Subcutaneous abdominal adipose tissue (tissue), 5 donors: ENCODE results near the gene ANOS1.
"Not testable (repeated sequence)": the region's sequence is repeated elsewhere in the genome, so short reads cannot be mapped to it uniquely, and the experiment has no call there.

ENCODE experiments used
- H3K27ac ChIP-seq: one replicate; pipeline ENCODE4 v1.7.0; 2013; ENCODE audit warnings: low read depth, mild to moderate bottlenecking, inconsistent platforms, low read length, moderate library complexity
- H3K27me3 ChIP-seq, 5 donors: one replicate each; pipeline ENCODE4 v1.7.0; 2013; ENCODE audit warnings: low read length in 5 of 5, inconsistent platforms in 1 of 5; ENCODE audit not compliant: control insufficient read depth in 5 of 5, insufficient read depth in 4 of 5
- H3K36me3 ChIP-seq, 5 donors: one replicate each; pipeline ENCODE4 v1.7.0; 2013; ENCODE audit warnings: low read length in 5 of 5; ENCODE audit not compliant: control insufficient read depth in 5 of 5, insufficient read depth in 5 of 5
- H3K4me1 ChIP-seq, 5 donors: one replicate each; pipeline ENCODE4 v1.7.0; 2013; ENCODE audit warnings: low read length in 5 of 5, mild to moderate bottlenecking in 3 of 5, moderate library complexity in 1 of 5; ENCODE audit not compliant: control insufficient read depth in 5 of 5, insufficient read depth in 5 of 5
- H3K4me3 ChIP-seq, 5 donors: one replicate each; pipeline ENCODE4 v1.7.0; 2013; ENCODE audit warnings: low read length in 5 of 5, low read depth in 1 of 5
- H3K9ac ChIP-seq, 5 donors: one replicate each; pipeline ENCODE4 v1.7.0; 2013; ENCODE audit warnings: low read length in 5 of 5, mild to moderate bottlenecking in 4 of 5, moderate library complexity in 3 of 5
- H3K9me3 ChIP-seq, 5 donors: one replicate each; pipeline ENCODE4 v1.7.0; 2013; ENCODE audit warnings: low read length in 5 of 5; ENCODE audit not compliant: control insufficient read depth in 5 of 5
- donor health status: healthy.
- donor health status: healthy.
- donor health status: healthy.
- donor health status: healthy.
- donor health status: healthy.

The ANOS1 gene

GRCh38 chrX:8495036-8495435 lies 236.9 kb downstream of the ANOS1 start:
- H3K4me1 ChIP-seq, H3K36me3 ChIP-seq, H3K9ac ChIP-seq, H3K27ac ChIP-seq, H3K9me3 ChIP-seq, H3K27me3 ChIP-seq, H3K4me3 ChIP-seq: not testable (repeated sequence)

GRCh38 chrX:8484360-8484949 lies 247.5 kb downstream of the ANOS1 start:
- no peak overlapping the region for H3K4me3 ChIP-seq
- H3K36me3 ChIP-seq: no peaks in the 10 kb centered on the region
- H3K27ac ChIP-seq: no peak overlapping the region
- no peak overlapping the region for H3K9ac ChIP-seq
- no peaks in the 10 kb centered on the region for H3K4me1 ChIP-seq
- no peaks in the 10 kb centered on the region for H3K27me3 ChIP-seq
- H3K9me3 ChIP-seq: no peaks in the 10 kb centered on the region
